ENCODE results near the gene IL24. TPM values are rescaled to one million over a fixed set of nuclear protein-coding genes. Genes with fewer than 3 reads are reported as not detected.

IL24 gene
- total RNA-seq, 4 donors from 2014 or later, result not detected

DNA sequence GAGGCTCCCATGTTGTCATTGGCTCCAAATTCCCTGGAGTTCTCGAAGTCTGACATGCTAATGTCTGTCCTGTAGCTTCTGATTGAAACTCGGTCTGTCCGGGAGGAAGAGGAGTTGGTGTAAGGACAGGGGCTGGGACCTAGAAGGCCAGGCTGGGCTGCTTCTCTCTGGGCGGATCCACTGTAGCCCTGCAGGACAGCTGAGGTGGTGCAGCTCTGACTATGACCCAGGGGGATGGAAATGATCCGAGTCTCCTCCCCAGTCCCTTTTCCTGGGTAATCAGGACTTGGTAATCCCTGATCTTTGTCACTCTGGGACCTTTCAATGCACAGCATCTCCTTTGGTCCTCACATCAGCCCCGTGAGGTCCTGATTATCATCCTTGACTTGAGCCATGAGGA, 34.5 kb downstream of the IL24 start:
- TF ChIP-seq, protein P1, sequence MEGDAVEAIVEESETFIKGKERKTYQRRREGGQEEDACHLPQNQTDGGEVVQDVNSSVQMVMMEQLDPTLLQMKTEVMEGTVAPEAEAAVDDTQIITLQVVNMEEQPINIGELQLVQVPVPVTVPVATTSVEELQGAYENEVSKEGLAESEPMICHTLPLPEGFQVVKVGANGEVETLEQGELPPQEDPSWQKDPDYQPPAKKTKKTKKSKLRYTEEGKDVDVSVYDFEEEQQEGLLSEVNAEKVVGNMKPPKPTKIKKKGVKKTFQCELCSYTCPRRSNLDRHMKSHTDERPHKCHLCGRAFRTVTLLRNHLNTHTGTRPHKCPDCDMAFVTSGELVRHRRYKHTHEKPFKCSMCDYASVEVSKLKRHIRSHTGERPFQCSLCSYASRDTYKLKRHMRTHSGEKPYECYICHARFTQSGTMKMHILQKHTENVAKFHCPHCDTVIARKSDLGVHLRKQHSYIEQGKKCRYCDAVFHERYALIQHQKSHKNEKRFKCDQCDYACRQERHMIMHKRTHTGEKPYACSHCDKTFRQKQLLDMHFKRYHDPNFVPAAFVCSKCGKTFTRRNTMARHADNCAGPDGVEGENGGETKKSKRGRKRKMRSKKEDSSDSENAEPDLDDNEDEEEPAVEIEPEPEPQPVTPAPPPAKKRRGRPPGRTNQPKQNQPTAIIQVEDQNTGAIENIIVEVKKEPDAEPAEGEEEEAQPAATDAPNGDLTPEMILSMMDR (IDR thresholded peaks at IDR 0.05; ENCODE audit: low read depth), result no peak

DNA sequence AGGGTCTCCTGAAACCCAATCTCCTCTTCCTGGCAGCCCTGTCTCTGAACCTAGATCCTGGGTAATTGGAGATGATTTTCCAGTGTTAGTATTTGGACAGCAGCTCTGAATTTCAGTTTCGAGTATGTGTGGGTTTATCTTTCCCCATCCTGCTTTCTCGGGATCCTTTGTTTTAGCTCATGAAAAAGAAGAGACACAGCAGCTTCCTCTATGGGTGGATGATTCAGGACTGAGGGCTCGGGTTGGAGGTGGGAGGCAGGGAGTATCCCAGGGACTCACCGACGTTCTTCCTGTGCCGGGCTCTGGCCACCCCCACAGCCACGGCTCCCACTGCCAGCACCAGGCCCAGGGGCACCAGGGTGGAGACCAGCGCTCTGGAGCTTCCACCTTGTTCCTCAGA, 34.9 kb downstream of the IL24 start:
- TF ChIP-seq, protein P1 (IDR thresholded peaks at IDR 0.05; ENCODE audit: low read depth), result no peak

DNA sequence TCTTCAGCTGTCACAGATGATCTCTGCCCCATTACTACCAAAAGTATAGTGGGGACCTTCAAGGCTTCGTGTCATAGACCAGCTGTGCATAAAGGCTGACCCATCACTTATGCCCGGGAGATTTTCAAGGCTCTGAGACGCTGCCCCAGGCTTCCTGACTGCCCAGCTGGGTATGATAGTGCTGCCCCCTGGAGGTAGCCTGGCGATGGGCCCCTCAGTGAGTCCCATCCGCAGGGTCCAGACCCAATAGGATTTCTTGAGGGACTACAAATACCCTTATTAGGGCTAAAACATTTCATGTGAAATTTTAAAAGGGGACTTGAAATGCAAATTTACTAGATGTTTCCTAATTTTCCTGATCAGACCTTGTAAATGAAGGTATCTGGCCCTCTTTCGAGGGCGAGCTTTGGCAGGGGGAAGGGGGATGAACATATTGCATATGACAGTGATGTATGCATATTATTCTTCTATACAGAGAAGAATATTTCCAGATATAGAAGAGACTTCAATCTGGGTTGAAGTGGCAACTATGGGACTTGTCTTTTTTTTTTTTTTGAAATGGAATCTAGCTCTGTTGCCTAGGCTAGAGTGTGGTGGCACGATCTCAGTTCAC, 36.2 kb downstream of the IL24 start:
- TF ChIP-seq, protein P1 (IDR thresholded peaks at IDR 0.05; ENCODE audit: low read depth), result no peak

DNA sequence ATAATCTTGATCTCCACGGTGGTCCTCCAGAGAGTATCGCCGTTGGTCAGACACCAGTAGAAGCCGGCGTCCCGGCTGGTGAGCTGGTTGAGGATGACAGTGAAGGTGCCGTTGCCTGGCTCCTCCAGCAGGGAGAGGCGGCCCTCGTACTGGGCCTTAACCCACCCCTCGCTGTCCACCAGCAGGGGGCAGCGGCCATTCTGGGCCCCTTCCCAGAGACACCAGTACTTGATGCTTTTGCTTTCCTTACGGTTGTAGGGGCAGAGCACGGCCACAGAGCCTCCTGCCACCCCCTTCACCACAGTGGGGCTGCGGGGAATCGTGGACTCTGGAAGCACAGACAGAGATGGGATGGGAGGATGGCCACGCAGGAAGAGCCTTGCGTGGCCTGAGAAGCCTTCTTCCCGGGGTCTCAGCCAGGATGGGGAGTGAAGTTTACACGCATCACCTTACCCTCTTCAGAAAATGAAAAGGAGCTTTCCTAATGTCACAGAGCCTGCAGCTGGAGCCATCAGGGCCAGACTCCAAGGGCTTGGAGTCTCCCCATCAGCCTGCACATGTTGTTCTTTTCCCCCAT, 38.3 kb downstream of the IL24 start:
- TF ChIP-seq, protein P1 (IDR thresholded peaks at IDR 0.05; ENCODE audit: low read depth), result no peak

DNA sequence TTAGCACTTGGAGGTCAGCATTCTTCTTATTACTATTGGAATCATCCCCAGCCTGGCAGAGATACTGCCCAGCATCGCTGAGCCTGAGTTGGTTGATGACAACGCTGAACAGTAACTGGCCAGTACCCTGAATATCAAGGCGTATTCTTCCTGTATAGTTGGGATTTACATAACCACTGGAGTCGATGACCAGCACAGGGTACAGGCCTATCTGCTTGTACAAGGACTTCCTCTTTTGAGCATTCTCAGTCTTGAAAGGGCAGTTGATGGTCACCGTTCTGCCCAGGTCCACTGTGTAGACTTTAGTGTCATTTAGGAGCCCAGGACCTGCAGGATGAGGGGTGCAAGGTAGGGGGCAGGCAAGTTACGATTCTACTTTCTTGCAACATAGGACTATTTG, 40.2 kb downstream of the IL24 start:
- TF ChIP-seq, protein P1 (IDR thresholded peaks at IDR 0.05; ENCODE audit: low read depth), result no peak

DNA sequence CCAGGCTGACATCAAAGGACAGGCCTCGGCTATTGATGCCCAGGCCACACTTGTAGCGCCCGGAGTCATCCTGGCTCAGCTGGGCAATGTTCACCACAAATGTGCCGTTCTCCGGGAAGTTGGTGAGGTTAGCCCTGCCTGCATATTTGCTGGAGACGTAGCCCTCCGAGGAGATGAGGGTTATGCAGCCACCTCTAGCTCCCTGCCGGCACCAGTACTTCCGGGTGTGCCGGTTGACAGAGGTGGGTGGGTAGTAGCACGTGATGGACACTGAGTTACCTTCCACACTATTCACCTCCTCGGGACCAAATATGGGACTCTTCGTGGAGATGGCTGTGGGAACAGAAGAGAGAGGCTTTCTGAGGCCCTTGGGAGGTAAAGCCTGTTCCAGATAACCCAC, 41.9 kb downstream of the IL24 start:
- TF ChIP-seq, protein P1 (IDR thresholded peaks at IDR 0.05; ENCODE audit: low read depth), result no peak

DNA sequence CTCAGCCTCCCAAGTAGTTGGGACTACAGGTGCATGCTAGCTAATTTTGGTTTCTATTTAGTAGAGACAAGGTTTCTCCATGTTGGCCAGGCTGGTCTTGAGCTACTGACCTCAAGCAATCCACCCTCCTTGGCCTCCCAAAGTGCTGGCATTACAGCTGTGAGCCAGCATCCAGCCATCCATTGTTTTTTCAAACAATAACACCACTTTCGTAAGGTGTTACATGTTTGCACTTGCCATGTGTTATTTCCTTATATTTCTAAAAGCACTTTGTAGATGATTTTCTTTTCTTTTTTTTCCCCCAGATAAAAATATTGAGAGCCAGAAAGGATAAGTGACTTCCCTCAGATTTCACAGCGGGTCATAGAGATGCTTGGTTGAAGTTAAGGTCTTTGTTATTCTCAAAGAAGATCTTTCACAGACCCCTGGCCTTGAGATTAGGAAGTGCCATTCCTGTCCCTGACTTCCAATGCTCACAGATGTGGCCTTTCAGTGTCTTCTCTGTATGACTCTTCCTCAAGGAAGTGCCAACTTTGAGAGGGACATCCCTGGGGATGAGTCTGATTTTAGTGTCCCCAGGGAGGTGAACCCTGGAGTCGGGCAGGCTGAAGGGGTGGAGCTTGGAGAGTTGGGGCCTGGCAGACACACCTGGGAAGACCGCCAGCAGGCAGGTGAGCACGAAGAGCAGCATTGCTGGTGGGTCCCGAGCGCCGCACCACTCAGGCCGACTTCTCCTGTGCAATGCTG, 42.8 kb downstream of the IL24 start:
- TF ChIP-seq, protein P1 (IDR thresholded peaks at IDR 0.05; ENCODE audit: low read depth), result no peak

Measured in subcutaneous adipose tissue (tissue), 4 donors.